Small intestine (tissue), 16 donors: ENCODE results near the gene INSC. TPM values are rescaled to one million over a fixed set of nuclear protein-coding genes. Genes with fewer than 3 reads are reported as not detected.
"Not testable (repeated sequence)": the region's sequence is repeated elsewhere in the genome, so short reads cannot be mapped to it uniquely, and the experiment has no call there.

Source experiments
- DNase-seq, 2 donors: peaks; one replicate each; pipeline versions ENCODE4 v3.0.0 to v3.0.0-alpha.2; 2013
- FAIRE-seq: peaks from 2 replicates; lab custom pipeline; 2012; peaks lifted over from hg19 to GRCh38; lab: Jason Lieb, UNC
- H3K27ac ChIP-seq, 3 donors: one replicate each; pipeline ENCODE4 v1.5.1; 2013; ENCODE audit warnings: low read length in 2 of 3, mild to moderate bottlenecking in 2 of 3, control low read depth in 1 of 3, inconsistent platforms in 1 of 3, low read depth in 1 of 3, moderate library complexity in 1 of 3
- H3K27me3 ChIP-seq, 3 donors: one replicate each; pipeline ENCODE4 v1.6.1; 2013; ENCODE audit warnings: low read length in 3 of 3, inconsistent platforms in 1 of 3; ENCODE audit not compliant: control insufficient read depth in 3 of 3, insufficient read depth in 3 of 3
- H3K36me3 ChIP-seq, 3 donors: one replicate each; pipeline ENCODE4 v1.6.1; 2013; ENCODE audit warnings: low read length in 3 of 3, inconsistent platforms in 1 of 3, low read depth in 1 of 3, mild to moderate bottlenecking in 1 of 3, moderate library complexity in 1 of 3; ENCODE audit not compliant: control insufficient read depth in 3 of 3, insufficient read depth in 2 of 3
- H3K4me1 ChIP-seq, 3 donors: one replicate each; pipeline ENCODE4 v1.6.1; 2013; ENCODE audit warnings: low read length in 2 of 3, inconsistent platforms in 1 of 3, low read depth in 1 of 3, mild to moderate bottlenecking in 1 of 3, moderate library complexity in 1 of 3; ENCODE audit not compliant: control insufficient read depth in 3 of 3, insufficient read depth in 2 of 3
- H3K4me3 ChIP-seq, 3 donors: one replicate each; pipeline ENCODE4 v1.5.1; 2013; ENCODE audit warnings: low read length in 3 of 3, control low read depth in 1 of 3, inconsistent platforms in 1 of 3, low read depth in 1 of 3, mild to moderate bottlenecking in 1 of 3, moderate library complexity in 1 of 3
- H3K9me3 ChIP-seq, 2 donors: one replicate each; pipeline ENCODE4 v1.6.1; 2013; ENCODE audit warnings: low read depth in 1 of 2, low read length in 1 of 2; ENCODE audit not compliant: control insufficient read depth in 2 of 2, insufficient read depth in 1 of 2
- WGBS, 3 donors: extraction: QIAGEN DNeasy Blood & Tissue Kit; methylation state at CpG; one replicate each; pipeline ENCODE4 v1.1.7; 2013; 5-methylcytosine and 5-hydroxymethylcytosine counted together
- long read RNA-seq, 10 donors: transcript quantifications; one replicate each; lab custom pipeline, GENCODE V29; 2026
- polyA plus RNA-seq, 4 donors: library from polyadenylated mRNA; stranded (reverse) in 3 of 4; unstranded in 1 of 4; fragments of 200-250 nt in 3 of 4; fragments of 120-200 nt in 1 of 4; gene quantifications; one replicate each; pipeline versions ENCODE4 v1.2.1 to v1.2.3, GENCODE V29; 2013
- donor health status: healthy with polysubstance abuse.
- donor health status: control.
- donor health status: control.
- donor health status: Bipolar disorder and iron deficiency.
- donor health status: healthy.

The INSC gene, protein sequence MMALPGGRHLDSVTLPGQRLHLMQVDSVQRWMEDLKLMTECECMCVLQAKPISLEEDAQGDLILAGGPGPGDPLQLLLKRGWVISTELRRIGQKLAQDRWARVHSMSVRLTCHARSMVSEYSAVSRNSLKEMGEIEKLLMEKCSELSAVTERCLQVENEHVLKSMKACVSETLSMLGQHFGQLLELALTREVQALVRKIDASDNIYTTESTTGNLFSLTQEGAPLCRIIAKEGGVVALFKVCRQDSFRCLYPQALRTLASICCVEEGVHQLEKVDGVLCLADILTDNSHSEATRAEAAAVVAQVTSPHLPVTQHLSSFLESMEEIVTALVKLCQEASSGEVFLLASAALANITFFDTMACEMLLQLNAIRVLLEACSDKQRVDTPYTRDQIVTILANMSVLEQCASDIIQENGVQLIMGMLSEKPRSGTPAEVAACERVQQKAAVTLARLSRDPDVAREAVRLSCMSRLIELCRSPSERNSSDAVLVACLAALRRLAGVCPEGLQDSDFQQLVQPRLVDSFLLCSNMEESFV
- polyA plus RNA-seq, result 1 to 10 TPM in 3 of 4 donors, not detected in 1; 1.4 to 3.8 (median 1.9) TPM
- long read RNA-seq, donor 1, partial matches to known transcripts, result 7 of 8 reads
- long read RNA-seq, donor 1, other reads (novel, unspliced or antisense), result 0 of 8 reads
- long read RNA-seq, donor 2, result 0 reads
- long read RNA-seq, donor 3, result 0 reads
- long read RNA-seq, donor 4, result 0 reads
- long read RNA-seq, donor 5, result 0 reads
- long read RNA-seq, donor 6, partial matches to known transcripts, result 0 of 1 reads
- long read RNA-seq, donor 6, other reads (novel, unspliced or antisense), result 0 of 1 reads
- long read RNA-seq, donor 7, result 0 reads
- long read RNA-seq, donor 8, result 0 reads
- long read RNA-seq, donor 9, result 0 reads
- long read RNA-seq, donor 10, partial matches to known transcripts, result 0 of 1 reads
- long read RNA-seq, donor 10, other reads (novel, unspliced or antisense), result 0 of 1 reads

DNA sequence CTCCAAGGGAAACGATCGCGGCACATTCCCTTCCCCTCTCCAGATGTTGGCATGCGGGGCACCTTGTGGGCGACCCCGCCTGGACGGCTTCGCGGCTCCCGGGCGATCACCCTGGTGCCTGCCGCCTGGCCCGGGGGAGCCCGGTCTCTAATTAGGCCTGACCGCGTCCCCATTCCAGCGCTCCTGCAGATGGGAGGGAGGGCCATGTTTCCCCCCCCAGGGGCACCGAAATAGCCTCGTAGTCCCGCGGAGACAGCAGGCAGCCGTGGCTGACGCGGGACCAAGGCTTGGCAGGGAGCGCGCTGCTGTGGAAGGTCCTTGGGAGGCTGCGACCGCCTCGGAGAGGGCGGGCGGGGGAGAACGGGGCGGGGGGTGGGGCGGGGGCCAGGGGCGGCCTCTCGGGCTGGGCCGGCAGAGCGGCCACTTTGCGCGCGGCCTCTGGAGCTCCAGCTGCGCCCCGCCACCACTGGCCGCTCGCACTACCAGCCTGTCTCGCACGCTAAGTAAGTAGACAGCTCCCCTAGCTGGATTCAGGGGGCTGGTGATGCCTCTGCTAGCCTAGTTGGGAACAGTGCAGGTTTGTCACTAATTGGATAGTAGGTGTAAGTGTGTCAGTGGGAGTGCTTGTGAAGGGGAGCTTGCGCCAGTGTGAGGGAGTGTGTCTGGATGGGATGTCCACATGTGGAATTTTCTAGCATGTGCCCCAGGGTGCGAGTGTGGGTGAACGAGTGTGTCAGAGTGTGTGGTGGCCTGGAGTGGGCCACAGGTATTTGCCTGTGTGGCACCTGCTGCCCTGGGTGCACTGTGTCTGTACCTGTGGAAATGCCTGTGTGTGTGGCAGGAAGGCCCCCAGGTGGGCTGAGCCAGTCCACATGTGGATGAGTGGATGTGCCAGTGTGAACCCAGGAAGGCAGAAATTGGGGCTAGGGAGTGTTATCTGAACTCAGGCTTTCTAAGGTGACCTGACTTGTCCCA is at the start of gene INSC:
Gene INSC, plus strand, starts transcription at position 423 of the 975 bp plus-strand sequence. CDS start 34,252 bp downstream, outside the sequence.
- DNase-seq, result peak in 1 of 2 donors; percentile 19
- Histone ChIP-seq H3K36me3 (no peaks in the 10 kb centered on the region), H3K27ac (peak within 1 kb of the TSS in 1 of 3 donors; percentile 32), H3K9me3 (no peaks in the 10 kb centered on the region), H3K4me1 (no peaks in the 10 kb centered on the region), H3K4me3 (peak within 1 kb of the TSS in 1 of 3 donors; percentile 22), H3K27me3 (peaks cover 2 to 43% (median 3%) of the 10 kb centered on the region in 3 donors)
- 6 to 17% (median 16%) methylated on average over 29 to 50 of the region's 50 CpGs for WGBS, 3 donors
- FAIRE-seq, result no peak

DNA sequence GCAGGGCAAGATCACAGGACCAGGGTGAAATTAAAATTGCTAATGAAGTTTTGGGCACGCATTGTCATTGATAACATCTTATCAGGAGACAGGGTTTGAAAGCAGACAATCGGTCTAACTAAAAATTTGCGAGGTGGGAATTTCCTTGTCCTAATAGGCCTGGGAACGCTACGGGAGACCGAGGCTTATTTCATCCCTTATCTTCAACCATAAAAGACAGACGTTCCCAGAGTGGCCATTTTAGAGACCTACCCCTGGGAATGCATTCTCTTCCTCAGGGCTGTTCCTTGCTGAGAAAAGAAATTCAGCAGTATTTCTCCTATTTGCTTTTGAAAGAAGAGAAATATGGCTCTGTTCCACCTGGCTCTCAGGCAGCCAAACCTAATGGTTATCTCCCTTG is 45.0 kb upstream of the INSC start:
- H3K27ac ChIP-seq, DNase-seq, FAIRE-seq, H3K36me3 ChIP-seq, H3K4me3 ChIP-seq: not testable (repeated sequence)
- Histone ChIP-seq H3K9me3 (peaks cover 0 to 24% of the 10 kb centered on the region in 2 donors), H3K27me3 (peaks cover 0 to 41% (median 18%) of the 10 kb centered on the region in 3 donors), H3K4me1 (peaks cover 0 to 13% (median 0%) of the 10 kb centered on the region in 3 donors)
- 80 to 92% (median 84%) methylated on average over 7 of the region's 7 CpGs for WGBS, 3 donors

DNA sequence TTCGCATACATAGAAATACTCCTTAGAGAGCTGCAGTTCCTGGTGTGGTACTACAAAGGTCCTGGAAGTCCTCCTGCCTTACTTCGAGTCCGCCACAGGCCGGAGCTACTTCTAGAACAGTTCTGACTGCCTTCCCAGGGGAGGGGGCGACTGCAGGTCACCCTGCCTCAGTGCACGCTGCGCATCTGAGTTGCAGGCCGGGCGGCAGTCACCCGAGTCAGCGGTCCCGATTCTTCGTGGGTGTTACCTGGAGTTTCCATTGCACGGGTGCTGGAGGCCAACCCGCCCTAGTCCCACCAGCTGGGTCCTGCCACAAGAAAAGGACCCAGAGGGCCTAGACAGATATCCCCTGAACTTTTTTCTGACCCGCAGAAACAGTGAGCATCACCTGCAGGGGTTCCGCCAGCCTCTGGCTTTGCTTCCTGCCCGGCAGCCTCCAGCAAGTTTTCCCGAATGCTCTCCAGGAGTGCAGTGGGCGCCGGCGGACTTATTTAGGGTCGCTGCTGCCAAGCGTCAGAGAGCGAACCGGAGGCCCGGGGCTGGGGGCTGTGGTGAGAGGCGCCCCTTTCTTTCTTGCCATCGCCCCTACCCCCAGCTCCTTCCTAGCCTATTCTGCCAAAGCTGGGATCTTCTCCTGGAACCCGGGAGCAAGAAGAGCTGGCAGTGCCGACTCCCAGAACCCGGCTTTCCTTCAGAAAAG is 43.0 kb upstream of the INSC start:
- 92 to 95% (median 92%) methylated on average over 29 to 32 of the region's 32 CpGs for WGBS, 3 donors
- Histone ChIP-seq H3K9me3 (peaks cover 0 to 24% of the 10 kb centered on the region in 2 donors), H3K27me3 (peaks cover 0 to 51% (median 20%) of the 10 kb centered on the region in 3 donors), H3K27ac (no peak overlapping the region), H3K4me1 (peaks cover 0 to 13% (median 0%) of the 10 kb centered on the region in 3 donors), H3K4me3 (no peak overlapping the region), H3K36me3 (no peaks in the 10 kb centered on the region)
- DNase-seq, result no peak
- FAIRE-seq, result no peak

DNA sequence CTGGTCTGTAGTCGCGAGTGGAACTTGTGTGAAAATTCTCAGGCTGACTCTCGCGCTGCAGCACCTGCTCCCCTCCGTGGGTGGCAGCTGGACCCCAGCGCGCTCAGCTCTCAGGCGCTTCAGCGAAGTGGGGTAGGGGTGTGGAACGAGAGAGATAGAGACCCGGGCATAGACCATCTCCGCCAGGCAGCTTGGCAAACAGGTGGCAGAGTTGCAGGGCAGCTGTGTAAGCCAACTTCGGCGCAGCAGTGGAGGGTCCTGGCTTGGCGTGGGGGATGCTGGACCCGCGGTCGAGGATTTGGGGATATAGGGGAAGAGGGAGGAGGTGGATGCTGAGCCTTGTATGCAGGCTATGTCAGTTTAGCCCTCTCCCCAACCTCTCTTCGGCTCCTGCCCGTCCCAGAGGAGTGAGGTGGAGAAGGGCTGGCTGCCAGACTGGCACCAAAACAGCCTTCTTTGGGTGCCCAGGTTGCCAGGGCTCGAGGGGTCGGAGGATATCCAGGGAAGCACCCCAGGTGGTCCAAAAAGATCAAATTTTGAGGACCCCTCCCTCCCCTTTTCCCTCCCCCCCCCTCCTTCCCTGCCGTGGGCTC is 42.1 kb upstream of the INSC start:
- Histone ChIP-seq H3K9me3 (peaks cover 0 to 24% of the 10 kb centered on the region in 2 donors), H3K4me3 (no peak overlapping the region), H3K27ac (no peak overlapping the region), H3K27me3 (peaks cover 0 to 51% (median 20%) of the 10 kb centered on the region in 3 donors), H3K36me3 (no peaks in the 10 kb centered on the region), H3K4me1 (peaks cover 0 to 13% (median 0%) of the 10 kb centered on the region in 3 donors)
- 69 to 75% (median 74%) methylated on average over 22 to 23 of the region's 23 CpGs for WGBS, 3 donors
- DNase-seq (no peak), FAIRE-seq (no peak)

DNA sequence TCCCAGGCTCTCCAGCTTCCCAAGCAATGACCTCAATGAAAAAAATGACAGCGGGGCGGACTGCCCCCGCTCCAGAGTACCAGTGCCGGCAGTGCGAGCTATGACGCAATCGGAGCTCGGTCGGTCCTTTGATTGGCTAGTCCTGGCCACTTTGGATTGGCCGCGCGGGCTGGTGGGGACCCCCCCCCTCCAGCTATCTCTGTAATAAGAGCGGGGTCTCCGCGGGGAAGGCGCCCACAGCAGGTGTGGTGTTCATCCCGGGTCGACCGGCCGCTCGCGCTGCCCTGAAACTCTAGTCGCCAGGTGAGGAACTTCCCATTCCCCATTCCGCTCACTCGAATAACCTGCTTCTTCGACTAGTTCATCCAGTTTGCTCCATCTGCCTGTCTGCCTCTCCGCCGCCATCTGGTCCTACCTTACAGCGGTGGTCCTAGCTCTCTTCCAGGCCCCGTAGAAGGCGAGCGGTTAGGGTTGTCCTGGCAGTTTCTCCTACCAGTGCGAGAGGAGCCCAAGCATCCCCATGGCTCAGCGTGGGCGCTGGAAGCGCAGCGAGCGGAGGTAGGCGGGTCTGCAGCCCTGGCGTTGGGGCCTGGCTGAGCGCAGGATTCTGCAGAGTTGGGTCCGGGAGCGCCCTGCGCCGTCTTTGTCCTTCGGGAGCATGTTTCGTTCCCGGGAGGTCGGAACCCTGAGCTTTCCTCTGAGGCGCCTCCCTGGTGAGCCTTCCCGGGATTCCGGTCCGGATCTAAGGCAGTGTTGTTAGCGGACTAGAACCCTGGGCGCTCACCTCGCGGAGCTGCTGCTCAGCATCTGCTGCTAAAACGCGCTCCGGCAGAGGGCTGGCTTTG is 41.1 kb upstream of the INSC start, which contains the start of gene CALCB:
Gene CALCB, plus strand, starts transcription at position 233 of the 845 bp plus-strand sequence. CDS start 1,126 bp downstream, outside the sequence.
- no peak within 1 kb of the TSS for H3K27ac ChIP-seq
- no peak for FAIRE-seq
- peak within 1 kb of the TSS in 2 of 3 donors; percentile 2 to 22 for H3K4me3 ChIP-seq
- no peaks in the 10 kb centered on the region for H3K36me3 ChIP-seq
- 2 to 5% (median 3%) methylated on average over 59 to 60 of the region's 60 CpGs for WGBS, 3 donors
- H3K4me1 ChIP-seq, result peaks cover 0 to 13% (median 0%) of the 10 kb centered on the region in 3 donors
- DNase-seq, result peak in 1 of 2 donors; percentile 42
- H3K27me3 ChIP-seq, result peaks cover 0 to 51% (median 20%) of the 10 kb centered on the region in 3 donors
- peaks cover 0 to 18% of the 10 kb centered on the region in 2 donors for H3K9me3 ChIP-seq

DNA sequence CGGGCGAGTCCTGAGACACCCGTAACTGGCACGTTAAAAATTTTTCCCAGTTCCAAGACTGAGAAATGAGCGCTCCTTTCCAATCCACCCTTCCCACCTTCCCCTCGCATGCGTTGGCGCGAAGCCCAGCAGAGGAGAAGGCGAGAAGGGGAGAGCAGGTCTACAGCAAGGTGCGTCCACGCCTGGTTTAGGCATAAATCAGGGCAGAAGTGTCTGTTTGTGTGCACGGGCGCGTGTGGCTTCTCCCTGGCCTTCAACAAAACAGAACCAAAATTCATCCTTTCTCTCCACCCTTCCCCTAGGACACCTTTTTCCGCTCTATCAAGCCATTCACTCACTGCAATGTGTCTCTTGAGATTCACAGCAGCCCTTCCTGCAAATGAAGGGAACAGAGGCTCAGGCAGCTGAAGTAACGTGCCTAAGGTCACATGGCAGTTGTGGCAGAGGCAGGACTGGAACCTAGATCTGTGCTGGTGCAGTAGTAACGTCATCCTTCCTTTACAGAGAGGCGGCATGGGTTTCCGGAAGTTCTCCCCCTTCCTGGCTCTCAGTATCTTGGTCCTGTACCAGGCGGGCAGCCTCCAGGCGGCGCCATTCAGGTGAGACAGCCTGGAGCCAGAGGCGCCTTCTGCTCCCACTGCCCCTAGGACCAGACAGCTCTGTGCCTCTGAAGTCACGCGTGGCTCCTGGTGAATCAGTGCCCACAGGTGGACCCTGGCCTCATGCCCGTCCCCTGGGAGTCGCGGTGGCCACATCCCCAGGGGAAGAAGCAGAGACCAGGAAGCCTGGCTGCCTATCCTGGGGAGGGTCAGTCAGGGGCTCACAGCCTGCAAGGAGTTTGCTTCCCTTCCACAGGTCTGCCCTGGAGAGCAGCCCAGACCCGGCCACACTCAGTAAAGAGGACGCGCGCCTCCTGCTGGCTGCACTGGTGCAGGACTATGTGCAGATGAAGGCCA is 40.2 kb upstream of the INSC start:
- H3K36me3 ChIP-seq, result no peaks in the 10 kb centered on the region
- DNase-seq (peak; percentile 71 to 89), FAIRE-seq (no peak)
- H3K9me3 ChIP-seq, result peaks cover 0 to 14% of the 10 kb centered on the region in 2 donors
- H3K27me3 ChIP-seq, result peaks cover 0 to 51% (median 20%) of the 10 kb centered on the region in 3 donors
- peaks cover 0 to 13% (median 0%) of the 10 kb centered on the region in 3 donors for H3K4me1 ChIP-seq
- H3K4me3 ChIP-seq, result peak overlapping the region in 1 of 3 donors; percentile 22
- H3K27ac ChIP-seq, result no peak overlapping the region
- WGBS, 3 donors, result 4 to 5% (median 4%) methylated on average over 31 to 33 of the region's 33 CpGs
